Measurements from ENCODE around the gene TMSB15B. TPM values are rescaled to one million over a fixed set of nuclear protein-coding genes. Genes with fewer than 3 reads are reported as not detected.

Gene TMSB15B
- polyA plus RNA-seq, 1 donor (not counting 4 experiments of a cell fraction or from before 2014, with no cell fraction given): 11.5 TPM

GRCh38 chrX:103999234-103999633 lies 36.8 kb downstream of the TMSB15B start:
- H3K4me3 ChIP-seq (ENCODE audit: control insufficient read depth in 2 of 3, extremely low read depth in 1 of 3, insufficient read depth in 2 of 3, low read depth in 1 of 3, low read length in 3 of 3): no peak overlapping the region
- H3K27ac ChIP-seq (ENCODE audit: control insufficient read depth, insufficient read depth, low read length): no peak overlapping the region
- no peak overlapping the region for H3K9ac ChIP-seq (ENCODE audit: control insufficient read depth, extremely low read depth, insufficient read depth, low read length)
- H3K79me2 ChIP-seq (ENCODE audit: control insufficient read depth, insufficient read depth, low read length): no peaks in the 10 kb centered on the region
- H3K9me3 ChIP-seq (ENCODE audit: control insufficient read depth, low read depth, low read length): no peaks in the 10 kb centered on the region
- H3K4me1 ChIP-seq (ENCODE audit: control insufficient read depth, extremely low read depth, insufficient read depth, low read length): no peaks in the 10 kb centered on the region
- no peak overlapping the region for H2AFZ ChIP-seq (ENCODE audit: control insufficient read depth, low read length)
- FAIRE-seq (no peak), DNase-seq (ENCODE audit: low read depth, low spot score) (no peak)
- no peaks in the 10 kb centered on the region for H3K27me3 ChIP-seq (ENCODE audit: control insufficient read depth, extremely low read depth, insufficient read depth, low read length)
- H3K36me3 ChIP-seq (ENCODE audit: control insufficient read depth in 2 of 2, extremely low read depth in 1 of 2, insufficient read depth in 2 of 2, low read length in 2 of 2): no peaks in the 10 kb centered on the region
- H3K9me1 ChIP-seq (ENCODE audit: control insufficient read depth, extremely low read depth, insufficient read depth, low read length): no peaks in the 10 kb centered on the region
- no peaks in the 10 kb centered on the region for H4K20me1 ChIP-seq (ENCODE audit: control insufficient read depth, extremely low read depth, insufficient read depth, low read length)
- dilution Hi-C loops (cut with MboI; ENCODE audit: extremely low pct_ligation_motif_present, low sequenced_read_pairs): no loop called here
- H3K4me2 ChIP-seq (ENCODE audit: control insufficient read depth, extremely low read depth, insufficient read depth, low read depth, low read length): no peak overlapping the region
- TF ChIP-seq, protein P1, sequence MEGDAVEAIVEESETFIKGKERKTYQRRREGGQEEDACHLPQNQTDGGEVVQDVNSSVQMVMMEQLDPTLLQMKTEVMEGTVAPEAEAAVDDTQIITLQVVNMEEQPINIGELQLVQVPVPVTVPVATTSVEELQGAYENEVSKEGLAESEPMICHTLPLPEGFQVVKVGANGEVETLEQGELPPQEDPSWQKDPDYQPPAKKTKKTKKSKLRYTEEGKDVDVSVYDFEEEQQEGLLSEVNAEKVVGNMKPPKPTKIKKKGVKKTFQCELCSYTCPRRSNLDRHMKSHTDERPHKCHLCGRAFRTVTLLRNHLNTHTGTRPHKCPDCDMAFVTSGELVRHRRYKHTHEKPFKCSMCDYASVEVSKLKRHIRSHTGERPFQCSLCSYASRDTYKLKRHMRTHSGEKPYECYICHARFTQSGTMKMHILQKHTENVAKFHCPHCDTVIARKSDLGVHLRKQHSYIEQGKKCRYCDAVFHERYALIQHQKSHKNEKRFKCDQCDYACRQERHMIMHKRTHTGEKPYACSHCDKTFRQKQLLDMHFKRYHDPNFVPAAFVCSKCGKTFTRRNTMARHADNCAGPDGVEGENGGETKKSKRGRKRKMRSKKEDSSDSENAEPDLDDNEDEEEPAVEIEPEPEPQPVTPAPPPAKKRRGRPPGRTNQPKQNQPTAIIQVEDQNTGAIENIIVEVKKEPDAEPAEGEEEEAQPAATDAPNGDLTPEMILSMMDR (optimal IDR thresholded peaks at IDR 0.05 in 1 of 3, IDR thresholded peaks at IDR 0.05 in 1 of 3, conservative IDR thresholded peaks at IDR 0.05 in 1 of 3; ENCODE audit: extremely low read depth in 1 of 3, insufficient read depth in 2 of 3, low read length in 3 of 3): no peak

- FAIRE-seq: no peak
- H3K27me3 ChIP-seq (ENCODE audit: control insufficient read depth, extremely low read depth, insufficient read depth, low read length): no peaks in the 10 kb centered on the region
Measured at GRCh38 chrX:104008831-104009230, 46.4 kb downstream of the TMSB15B start.

More at GRCh38 chrX:104008831-104009230, 46.4 kb downstream of the TMSB15B start:
- Histone ChIP-seq H3K36me3 (ENCODE audit: control insufficient read depth in 2 of 2, extremely low read depth in 1 of 2, insufficient read depth in 2 of 2, low read length in 2 of 2) (no peaks in the 10 kb centered on the region), H2AFZ (ENCODE audit: control insufficient read depth, low read length) (no peak overlapping the region), H3K4me3 (ENCODE audit: control insufficient read depth in 2 of 3, extremely low read depth in 1 of 3, insufficient read depth in 2 of 3, low read depth in 1 of 3, low read length in 3 of 3) (no peak overlapping the region), H4K20me1 (ENCODE audit: control insufficient read depth, extremely low read depth, insufficient read depth, low read length) (no peaks in the 10 kb centered on the region), H3K79me2 (ENCODE audit: control insufficient read depth, insufficient read depth, low read length) (no peaks in the 10 kb centered on the region), H3K9ac (ENCODE audit: control insufficient read depth, extremely low read depth, insufficient read depth, low read length) (no peak overlapping the region), H3K4me1 (ENCODE audit: control insufficient read depth, extremely low read depth, insufficient read depth, low read length) (no peaks in the 10 kb centered on the region), H3K4me2 (ENCODE audit: control insufficient read depth, extremely low read depth, insufficient read depth, low read depth, low read length) (no peak overlapping the region), H3K27ac (ENCODE audit: control insufficient read depth, insufficient read depth, low read length) (no peak overlapping the region), H3K9me3 (ENCODE audit: control insufficient read depth, low read depth, low read length) (no peaks in the 10 kb centered on the region), H3K9me1 (ENCODE audit: control insufficient read depth, extremely low read depth, insufficient read depth, low read length) (no peaks in the 10 kb centered on the region)
- TF ChIP-seq, protein P1 (optimal IDR thresholded peaks at IDR 0.05 in 1 of 3, IDR thresholded peaks at IDR 0.05 in 1 of 3, conservative IDR thresholded peaks at IDR 0.05 in 1 of 3; ENCODE audit: extremely low read depth in 1 of 3, insufficient read depth in 2 of 3, low read length in 3 of 3): no peak
- no peak for TF ChIP-seq EZH2 (IDR thresholded peaks at IDR 0.05; ENCODE audit: low read length)
- dilution Hi-C loops (cut with MboI; ENCODE audit: extremely low pct_ligation_motif_present, low sequenced_read_pairs): no loop called here
- no peak for DNase-seq (ENCODE audit: low read depth, low spot score)
